ENCODE data around the gene BHLHA15.

GRCh38 chr7:98223351-98223897 lies 12.2 kb downstream of the BHLHA15 start:
- TF ChIP-seq CTCF (optimal IDR thresholded peaks at IDR 0.05 in 1 of 3, IDR thresholded peaks at IDR 0.05 in 1 of 3, conservative IDR thresholded peaks at IDR 0.05 in 1 of 3; ENCODE audit: extremely low read depth in 1 of 3, insufficient read depth in 2 of 3, low read length in 3 of 3): no peak
- no peak for TF ChIP-seq EZH2 (IDR thresholded peaks at IDR 0.05; ENCODE audit: low read length)
